GM21390 (cell line): ENCODE results near the gene WDR33.

Experiments used
- ATAC-seq: cut with Tn5 transposase; IDR thresholded peaks from one replicate; pipeline ENCODE4 v1.9.1; 2021; ENCODE audit not compliant: unreplicated experiment

Gene WDR33

DNA sequence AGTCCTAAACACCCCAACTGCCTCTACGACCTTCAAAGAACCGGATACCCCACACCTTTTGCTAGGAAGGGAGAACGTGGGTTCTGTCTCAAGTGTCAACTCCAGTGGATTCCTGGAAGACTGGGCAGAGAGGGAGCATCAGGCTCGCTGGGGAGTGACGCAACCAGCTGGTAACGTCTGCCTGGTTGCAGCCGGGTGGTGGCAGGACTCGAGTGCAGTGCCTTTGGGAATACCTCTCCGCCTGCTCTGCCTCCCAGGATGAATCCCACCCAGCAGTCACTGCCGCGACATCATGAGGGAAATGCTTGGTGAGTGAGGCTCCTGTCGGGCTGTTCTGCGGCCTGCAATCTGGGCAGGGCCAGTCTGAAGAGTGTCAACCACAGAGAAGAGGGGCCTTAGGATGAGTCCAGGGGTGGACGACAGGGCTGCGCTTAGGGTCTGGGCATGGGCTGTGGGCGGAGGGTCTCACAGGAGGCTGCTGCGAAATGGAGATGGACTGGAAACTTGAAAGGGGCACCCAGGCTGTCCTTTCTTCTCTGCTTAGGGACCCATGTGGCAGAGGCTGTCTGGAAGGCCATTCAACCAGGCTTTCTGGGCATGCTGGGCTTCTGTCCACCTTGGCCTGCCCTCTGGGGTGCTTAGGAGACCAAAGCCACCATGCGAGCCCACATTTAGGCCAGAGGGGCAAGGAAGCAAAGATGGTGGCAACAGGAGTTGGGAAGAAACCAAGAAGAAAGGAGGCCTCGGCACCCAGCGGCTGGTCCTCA is 152.1 kb downstream of the WDR33 start:
- ATAC-seq = no peak

DNA sequence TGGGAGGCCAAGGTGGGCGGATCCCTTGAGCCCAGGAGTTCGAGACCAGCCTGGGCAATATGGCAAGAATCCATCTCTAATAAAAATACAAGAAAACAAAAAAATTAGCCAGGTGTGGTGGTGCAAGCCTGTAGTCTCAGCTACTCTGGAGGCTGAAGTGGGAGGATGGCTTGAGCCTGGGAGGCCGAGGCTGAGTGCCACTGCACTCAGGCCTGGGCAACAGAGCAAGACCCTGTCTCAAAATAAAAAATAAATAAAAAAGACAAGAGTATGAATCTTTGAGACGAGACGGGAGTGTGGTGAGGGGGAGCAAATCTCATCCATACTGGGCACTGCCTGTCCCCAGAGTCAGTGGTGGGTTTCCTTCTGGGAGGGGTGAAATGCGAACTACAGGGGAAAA is 152.8 kb downstream of the WDR33 start:
- ATAC-seq = no peak

DNA sequence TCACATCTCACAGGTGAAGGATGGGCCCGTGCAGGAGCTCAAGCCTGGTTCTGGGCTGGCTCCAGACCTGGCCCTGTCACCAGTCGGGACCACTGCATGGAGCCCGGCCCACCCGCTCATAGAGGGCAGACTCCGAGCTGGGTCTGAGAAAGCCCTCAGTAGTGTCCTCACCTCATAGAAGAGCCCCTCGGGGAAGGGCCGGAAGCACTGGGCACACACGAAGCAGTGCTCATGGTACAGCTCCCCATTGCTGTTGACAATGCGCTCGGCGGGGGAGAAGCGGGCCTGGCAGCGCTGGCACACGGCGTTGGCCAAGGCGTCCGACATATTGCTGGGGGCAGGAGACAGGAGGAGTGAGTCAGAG is 153.8 kb downstream of the WDR33 start:
- ATAC-seq = no peak

DNA sequence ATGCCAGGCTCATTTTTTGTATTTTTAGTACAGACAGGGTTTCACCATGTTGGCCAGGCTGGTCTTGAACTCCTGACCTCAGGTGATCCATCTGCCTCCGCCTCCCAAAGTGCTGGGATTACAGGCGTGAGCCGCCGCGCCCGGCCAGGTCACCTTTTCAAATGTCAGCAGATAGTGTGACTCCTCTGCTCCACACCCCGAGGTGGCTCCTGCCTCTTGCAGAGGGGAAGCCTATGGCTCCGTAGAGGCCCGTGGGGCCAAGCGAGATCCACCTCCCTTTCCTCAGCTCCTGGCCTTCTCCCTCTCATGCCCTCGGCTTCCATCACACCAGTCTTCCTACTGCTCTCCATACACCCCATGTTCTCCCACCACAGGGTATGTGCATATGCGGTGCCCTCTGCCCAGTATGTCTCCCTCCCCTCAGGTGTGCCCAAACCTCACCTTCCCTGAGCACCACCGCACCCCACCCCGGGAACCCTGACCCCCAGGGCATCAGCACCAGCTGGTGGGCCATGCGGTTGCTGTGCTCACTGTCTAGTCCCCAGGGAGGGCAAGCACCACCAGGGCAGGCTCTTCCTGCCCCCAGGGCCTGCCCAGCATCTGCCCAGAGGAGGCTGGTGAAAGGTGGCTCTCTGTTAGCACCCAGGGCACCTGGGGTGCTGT is 154.3 kb downstream of the WDR33 start:
- ATAC-seq = no peak

DNA sequence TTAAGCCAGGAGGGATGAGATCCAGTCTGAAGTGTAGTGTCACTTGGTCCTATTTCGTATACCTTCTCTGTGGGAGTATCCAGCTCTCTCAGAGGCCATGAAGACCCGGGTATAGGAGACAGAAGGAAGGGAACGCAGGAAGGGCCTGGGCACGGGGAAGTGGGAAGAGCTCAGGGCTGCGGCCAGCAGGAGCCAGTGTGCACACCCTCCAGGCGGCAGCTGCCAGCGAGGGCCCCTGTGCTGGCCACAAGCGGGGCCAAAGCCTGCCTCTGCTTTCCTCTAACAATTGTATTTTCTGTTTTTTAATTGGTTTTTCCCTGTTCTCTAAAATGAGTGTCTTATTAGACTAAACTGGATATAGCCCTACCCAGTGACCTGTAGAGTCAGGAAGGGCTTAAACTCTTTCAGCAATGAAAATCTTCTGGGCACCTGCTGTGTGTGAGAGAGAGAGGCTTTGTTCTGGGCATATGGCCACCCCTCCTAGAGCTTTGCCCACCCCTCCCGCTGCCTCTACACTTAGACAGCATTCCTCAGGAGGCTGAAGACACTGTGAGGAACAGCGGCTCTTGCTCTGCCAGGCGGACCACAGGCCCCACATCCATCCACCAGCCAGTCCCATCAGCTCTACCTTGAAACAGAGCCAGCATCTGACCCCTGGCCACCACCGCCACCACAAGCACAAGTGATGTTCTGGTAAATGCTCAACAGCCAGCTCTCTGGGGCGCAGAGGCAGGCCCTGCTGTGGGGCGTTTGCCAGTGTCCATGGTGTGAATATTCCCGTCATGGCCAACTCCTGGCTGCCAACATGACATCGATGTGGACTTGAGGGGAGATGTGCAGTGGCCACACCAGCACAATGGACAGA is 155.5 kb downstream of the WDR33 start:
- ATAC-seq = no peak

DNA sequence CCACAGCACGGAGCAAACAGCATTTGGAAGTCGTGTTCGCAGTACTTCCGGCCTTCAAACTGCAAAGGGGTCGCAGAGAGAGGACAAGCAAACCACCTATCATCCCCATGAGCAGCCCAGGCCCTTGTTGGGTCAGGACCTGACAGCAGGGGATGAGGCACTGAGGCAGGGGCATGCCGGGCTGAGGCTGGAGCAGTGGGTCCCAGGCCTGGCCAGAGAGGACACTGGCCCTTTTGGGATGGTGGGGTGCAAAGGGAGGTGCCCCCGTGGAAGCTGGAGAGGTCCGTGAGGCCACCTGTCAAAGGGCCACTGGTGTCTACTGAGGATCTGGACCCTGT is 156.2 kb downstream of the WDR33 start:
- no peak for ATAC-seq

DNA sequence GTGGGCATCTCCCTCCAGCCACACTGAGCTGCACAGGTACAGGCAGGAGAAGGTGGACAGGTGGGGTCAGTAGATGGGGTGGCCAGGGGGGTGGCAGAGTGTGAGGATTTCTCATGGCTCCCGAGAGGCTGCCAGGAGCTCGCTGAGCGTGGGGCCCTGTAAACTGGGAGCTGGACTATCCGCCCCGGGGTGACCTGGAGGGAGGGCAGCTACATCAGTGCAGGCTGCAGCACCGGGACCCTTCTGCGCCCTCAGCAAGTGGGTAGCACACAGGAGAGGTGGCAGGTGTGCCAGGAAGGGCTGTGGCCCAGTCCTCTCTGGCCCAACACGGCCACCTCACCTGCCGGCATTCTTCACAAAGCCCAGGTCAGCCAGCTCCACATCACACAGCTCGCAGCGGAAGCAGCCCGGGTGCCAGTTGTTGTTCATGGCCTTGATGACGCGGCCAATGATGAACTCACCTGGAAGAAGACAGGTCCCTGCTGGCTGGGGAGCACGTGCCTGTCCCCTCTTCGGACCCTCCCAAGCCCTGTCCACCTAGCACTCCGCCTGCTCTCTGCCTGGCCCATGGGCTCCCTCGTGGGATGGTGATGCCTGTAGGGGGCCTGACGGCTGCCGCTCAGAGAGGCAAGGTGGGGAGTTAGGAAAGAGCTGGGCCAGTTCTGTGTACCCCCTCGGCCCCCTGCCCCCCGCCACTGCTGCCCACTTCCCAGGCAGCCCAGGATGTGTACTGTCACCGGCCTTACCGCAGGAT is 156.7 kb downstream of the WDR33 start:
- ATAC-seq = no peak

DNA sequence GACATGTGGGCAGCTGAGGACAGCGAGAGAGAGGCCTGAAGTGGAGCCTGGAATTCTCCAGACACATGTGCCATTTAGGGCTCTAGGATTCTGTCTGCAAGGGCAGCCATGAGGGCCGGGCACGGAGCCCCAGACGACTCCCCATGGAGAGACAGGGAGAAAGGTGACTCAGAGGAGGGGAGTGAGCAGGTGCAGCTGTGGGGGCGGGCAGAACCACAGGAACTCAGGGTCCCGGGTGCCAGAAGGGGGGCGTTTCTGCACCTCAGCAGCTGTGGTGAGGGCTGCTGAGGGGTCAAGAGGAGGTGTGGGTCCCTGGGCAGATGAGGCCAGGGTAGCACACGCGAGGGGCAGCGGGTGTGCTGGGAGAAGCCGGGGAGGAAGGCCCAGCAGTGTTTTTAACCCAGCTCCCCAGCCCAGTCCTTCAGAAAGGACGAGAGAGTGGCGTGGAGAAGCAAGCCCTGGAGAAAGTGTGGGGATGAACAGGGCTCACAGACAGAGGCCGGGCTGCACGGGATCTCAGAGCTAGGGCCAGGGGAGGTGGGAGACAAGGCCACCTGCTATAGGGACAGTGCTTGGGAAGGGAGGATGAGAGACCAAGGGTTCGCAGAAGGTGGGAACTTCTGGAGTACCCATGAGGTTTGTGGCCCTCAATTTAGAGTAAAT is 157.4 kb downstream of the WDR33 start:
- ATAC-seq = no peak

DNA sequence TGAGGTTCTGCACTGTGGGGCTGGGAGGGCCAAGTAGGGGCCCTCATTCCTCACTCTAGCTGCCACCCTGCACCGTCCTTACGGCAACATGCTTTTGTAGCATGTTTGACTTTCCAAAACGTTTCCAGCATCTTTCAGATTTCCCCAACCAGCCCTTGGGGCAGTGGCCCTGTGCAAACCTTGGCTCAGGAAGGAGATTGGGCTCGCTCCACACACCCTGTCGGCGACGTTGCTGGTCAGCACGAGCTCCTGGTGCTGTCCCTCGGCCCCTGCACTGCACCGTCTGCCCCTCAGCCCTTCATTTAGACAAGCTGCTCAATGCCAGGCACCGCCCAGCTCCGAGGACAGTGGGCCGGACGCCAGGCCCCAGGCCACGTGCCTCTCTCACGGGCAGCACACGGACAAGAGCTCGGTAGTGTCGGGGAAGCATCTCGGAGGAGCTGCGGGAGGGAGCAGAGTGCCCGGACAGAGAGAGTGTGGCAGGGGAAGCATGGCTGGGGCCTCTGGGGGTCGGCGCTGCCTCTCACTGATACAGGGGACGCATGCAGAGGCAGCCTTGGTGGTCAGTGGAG is 158.1 kb downstream of the WDR33 start:
- ATAC-seq = no peak

DNA sequence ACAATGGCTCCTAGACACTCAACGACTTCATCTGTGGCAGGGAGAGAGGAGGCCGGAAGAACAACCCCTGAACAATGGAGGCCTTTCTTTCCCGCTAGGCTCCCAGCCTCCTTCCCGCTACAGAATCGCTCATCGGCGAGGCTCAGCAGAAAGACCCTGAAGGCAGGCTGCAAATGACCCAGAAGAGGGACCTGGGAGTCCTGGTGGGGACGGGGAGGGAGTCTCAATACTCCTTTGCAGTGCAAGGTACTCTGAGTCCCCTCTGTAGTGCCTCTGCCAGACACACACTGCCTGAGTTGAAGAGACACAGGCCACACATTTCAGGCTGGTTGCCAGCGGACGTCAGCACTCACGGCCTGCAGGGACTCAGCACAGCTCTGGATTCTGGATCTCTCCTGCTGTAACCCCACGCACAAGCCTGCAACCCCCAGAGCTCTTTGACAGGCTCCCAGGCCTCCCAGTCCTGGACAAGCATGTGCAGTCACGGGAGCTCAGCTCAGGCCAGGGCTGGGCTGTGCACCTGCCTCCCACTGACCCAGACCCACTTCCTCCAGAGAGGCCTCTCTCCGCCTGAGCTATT is 158.9 kb downstream of the WDR33 start:
- ATAC-seq = no peak

DNA sequence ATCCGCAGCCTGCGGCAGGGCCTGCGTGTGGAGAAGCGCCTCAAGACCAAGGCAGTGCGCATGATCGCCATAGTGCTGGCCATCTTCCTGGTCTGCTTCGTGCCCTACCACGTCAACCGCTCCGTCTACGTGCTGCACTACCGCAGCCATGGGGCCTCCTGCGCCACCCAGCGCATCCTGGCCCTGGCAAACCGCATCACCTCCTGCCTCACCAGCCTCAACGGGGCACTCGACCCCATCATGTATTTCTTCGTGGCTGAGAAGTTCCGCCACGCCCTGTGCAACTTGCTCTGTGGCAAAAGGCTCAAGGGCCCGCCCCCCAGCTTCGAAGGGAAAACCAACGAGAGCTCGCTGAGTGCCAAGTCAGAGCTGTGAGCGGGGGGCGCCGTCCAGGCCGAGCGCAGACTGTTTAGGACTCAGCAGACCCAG is 159.6 kb downstream of the WDR33 start:
- no peak for ATAC-seq
